Transverse colon (tissue), 4 donors: ENCODE measurements around the gene DST. TPM values are rescaled to one million over a fixed set of nuclear protein-coding genes. Genes with fewer than 3 reads are reported as not detected.
A peak's percentile ranks its signal among the peaks of the same experiment; 100 is the strongest.

Source experiments
- DNase-seq: peaks from one replicate; pipeline ENCODE4 v3.0.0-alpha.2; 2019
- H3K27ac ChIP-seq, 4 donors: fragments of 200-600 bp; sonication (generic); 2 replicates each; pipeline ENCODE4 v1.5.1; 2016 to 2018; ENCODE audit warnings: inconsistent platforms in 4 of 4
- H3K27me3 ChIP-seq: fragments of 200-600 bp; sonication (generic); 2 replicates; pipeline ENCODE4 v1.5.1; 2017; ENCODE audit warnings: inconsistent platforms
- H3K36me3 ChIP-seq, 4 donors: fragments of 200-600 bp; sonication (generic); 2 replicates each; pipeline ENCODE4 v1.5.1; 2017 to 2019; ENCODE audit warnings: inconsistent platforms in 4 of 4
- H3K4me1 ChIP-seq, 4 donors: fragments of 200-600 bp; sonication (generic); 2 replicates each; pipeline ENCODE4 v1.5.1; 2017 to 2020; ENCODE audit warnings: inconsistent platforms in 4 of 4
- H3K4me3 ChIP-seq, 4 donors: fragments of 200-600 bp; sonication (generic); 1 replicate in 1 of 4; 2 replicates in 3 of 4; pipeline versions ENCODE4 v1.5.1 to v1.6.1; 2017 to 2019; ENCODE audit warnings: inconsistent platforms in 4 of 4
- H3K9me3 ChIP-seq, 2 donors: fragments of 200-600 bp; sonication (generic); 2 replicates each; pipeline ENCODE4 v1.5.1; 2017 to 2019; ENCODE audit warnings: inconsistent platforms in 2 of 2
- EP300 ChIP-seq: sonication (generic); formaldehyde crosslinking; IDR thresholded peaks from one replicate; pipeline ENCODE4 v1.6.1; 2017; ENCODE audit warnings: antibody characterized with exemption, low read depth
- POLR2A ChIP-seq: fragments of 450-650 bp; IDR thresholded peaks from one replicate; pipeline ENCODE4 v1.6.1; 2016; ENCODE audit warnings: antibody characterized with exemption, mild to moderate bottlenecking, moderate library complexity
- POLR2AphosphoS5 ChIP-seq, 3 donors: sonication (generic); formaldehyde crosslinking; IDR thresholded peaks; one replicate each; pipeline ENCODE4 v1.6.1; 2016; ENCODE audit warnings: antibody characterized with exemption in 3 of 3
- WGBS, 2 donors: methylation state at CpG; one replicate each; pipeline ENCODE4 v1.1.5; 2018; ENCODE audit warnings: low coverage in 1 of 2; 5-methylcytosine and 5-hydroxymethylcytosine counted together
- in situ Hi-C, 4 donors: fragments of 200-750 bp; cut with MboI; loops; one replicate each; pipeline versions ENCODE4 v1.15.0 to v1.15.1; 2017; ENCODE audit warnings: low sequenced_read_pairs in 3 of 4, low pct_ligation_motif_present in 1 of 4, low pct_unique_long_range_greater_than_20kb in 1 of 4
- intact Hi-C: fragments of 100-400 bp; cut with DNase I; formaldehyde crosslinking; loops from one replicate; pipeline ENCODE4 v1.15.1; 2023; ENCODE audit warnings: low total_unique reads
- total RNA-seq, 4 donors: library from RNA; depleted of rRNA; stranded (reverse); fragments of >200 nt; gene quantifications; one replicate each; pipeline ENCODE4 v1.1.0, GENCODE V29; 2016
- TF ChIP-seq, protein P1 (sequence below), 5 experiments: fragments of 200-600 bp in 3 of 5; fragments of 450-650 bp in 2 of 5; sonication (generic) in 3 of 5; IDR thresholded peaks; 1 replicate in 2 of 5; 2 replicates in 3 of 5; pipeline ENCODE4 v1.5.1; 2016 to 2017; ENCODE audit warnings: antibody characterized with exemption in 5 of 5, inconsistent platforms in 3 of 5, mild to moderate bottlenecking in 2 of 5, moderate library complexity in 1 of 5

Gene DST
- total RNA-seq, 4 donors from 2014 or later, result 280 to 535 (median 428) TPM

DNA sequence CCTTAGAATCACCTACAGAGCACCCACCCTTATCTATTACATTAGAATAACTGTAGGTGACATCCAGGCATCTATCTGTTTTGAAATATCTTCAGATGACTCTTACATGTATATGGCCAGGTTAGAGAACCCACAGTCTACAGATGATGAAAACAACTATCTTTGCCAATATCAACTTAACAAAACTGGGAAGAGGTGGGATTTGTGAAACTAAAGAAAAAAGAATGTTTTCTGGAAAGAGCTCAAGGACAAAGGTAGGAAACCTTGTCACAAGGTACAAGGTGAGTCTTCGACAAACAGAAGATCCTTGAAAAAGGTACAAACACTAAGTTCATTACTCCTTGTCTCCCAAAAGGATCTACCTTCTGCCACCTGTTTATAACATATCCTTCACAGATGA, 47.0 kb upstream of the DST start:
- Histone ChIP-seq H3K36me3 (no peaks in the 10 kb centered on the region), H3K4me1 (peaks cover 7 to 90% (median 53%) of the 10 kb centered on the region in 4 donors), H3K27me3 (no peaks in the 10 kb centered on the region), H3K9me3 (no peaks in the 10 kb centered on the region), H3K4me3 (peak overlapping the region in 1 of 4 donors; percentile 46), H3K27ac (peak overlapping the region; percentile 87 to 93 (median 90))
- whole genome bisulfite sequencing, 2 donors, result 95 to 100% methylated on average over 1 of the region's 1 CpG
- intact Hi-C loops (no loop called here), in situ Hi-C loops (loop anchor here in 1 of 4 donors (10.0 kb wide), 1 partner anchor 45 kb away; the partner anchor contains the start of gene DST)
- DNase-seq, result no peak
- TF ChIP-seq POLR2A (no peak), POLR2AphosphoS5 (IDR thresholded peaks at IDR 0.05) (no peak), EP300 (no peak)
- TF ChIP-seq, protein P1, sequence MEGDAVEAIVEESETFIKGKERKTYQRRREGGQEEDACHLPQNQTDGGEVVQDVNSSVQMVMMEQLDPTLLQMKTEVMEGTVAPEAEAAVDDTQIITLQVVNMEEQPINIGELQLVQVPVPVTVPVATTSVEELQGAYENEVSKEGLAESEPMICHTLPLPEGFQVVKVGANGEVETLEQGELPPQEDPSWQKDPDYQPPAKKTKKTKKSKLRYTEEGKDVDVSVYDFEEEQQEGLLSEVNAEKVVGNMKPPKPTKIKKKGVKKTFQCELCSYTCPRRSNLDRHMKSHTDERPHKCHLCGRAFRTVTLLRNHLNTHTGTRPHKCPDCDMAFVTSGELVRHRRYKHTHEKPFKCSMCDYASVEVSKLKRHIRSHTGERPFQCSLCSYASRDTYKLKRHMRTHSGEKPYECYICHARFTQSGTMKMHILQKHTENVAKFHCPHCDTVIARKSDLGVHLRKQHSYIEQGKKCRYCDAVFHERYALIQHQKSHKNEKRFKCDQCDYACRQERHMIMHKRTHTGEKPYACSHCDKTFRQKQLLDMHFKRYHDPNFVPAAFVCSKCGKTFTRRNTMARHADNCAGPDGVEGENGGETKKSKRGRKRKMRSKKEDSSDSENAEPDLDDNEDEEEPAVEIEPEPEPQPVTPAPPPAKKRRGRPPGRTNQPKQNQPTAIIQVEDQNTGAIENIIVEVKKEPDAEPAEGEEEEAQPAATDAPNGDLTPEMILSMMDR (IDR thresholded peaks at IDR 0.05), result no peak

DNA sequence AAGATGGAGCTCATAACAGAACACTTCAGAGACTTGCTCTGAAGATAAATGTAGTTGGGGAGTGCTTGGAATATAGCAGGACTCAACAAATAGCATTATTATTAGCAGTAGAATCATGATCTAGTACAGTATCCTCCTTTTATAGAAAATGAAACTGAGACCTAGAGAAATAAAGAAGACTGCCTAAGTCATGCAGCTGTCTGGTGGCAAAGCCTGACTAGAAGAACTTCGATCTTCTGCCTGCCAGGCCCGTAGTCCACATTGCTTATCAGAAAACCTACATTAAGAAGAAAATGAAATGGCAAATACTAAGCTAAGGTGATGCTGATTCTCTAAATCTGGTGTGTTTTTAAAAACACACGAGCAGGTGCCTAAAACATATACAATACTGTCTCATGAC, 46.4 kb upstream of the DST start:
- no peaks in the 10 kb centered on the region for H3K27me3 ChIP-seq
- H3K4me3 ChIP-seq, result peak overlapping the region in 1 of 4 donors; percentile 46
- intact Hi-C loops (no loop called here), in situ Hi-C loops (no loop called here)
- TF ChIP-seq, protein P1 (IDR thresholded peaks at IDR 0.05), result no peak
- no peaks in the 10 kb centered on the region for H3K36me3 ChIP-seq
- peaks cover 11 to 90% (median 53%) of the 10 kb centered on the region in 4 donors for H3K4me1 ChIP-seq
- peak overlapping the region; percentile 87 to 93 (median 90) for H3K27ac ChIP-seq
- H3K9me3 ChIP-seq, result no peaks in the 10 kb centered on the region
- DNase-seq, result no peak
- 56 to 63% methylated on average over 3 of the region's 3 CpGs for WGBS, 2 donors

DNA sequence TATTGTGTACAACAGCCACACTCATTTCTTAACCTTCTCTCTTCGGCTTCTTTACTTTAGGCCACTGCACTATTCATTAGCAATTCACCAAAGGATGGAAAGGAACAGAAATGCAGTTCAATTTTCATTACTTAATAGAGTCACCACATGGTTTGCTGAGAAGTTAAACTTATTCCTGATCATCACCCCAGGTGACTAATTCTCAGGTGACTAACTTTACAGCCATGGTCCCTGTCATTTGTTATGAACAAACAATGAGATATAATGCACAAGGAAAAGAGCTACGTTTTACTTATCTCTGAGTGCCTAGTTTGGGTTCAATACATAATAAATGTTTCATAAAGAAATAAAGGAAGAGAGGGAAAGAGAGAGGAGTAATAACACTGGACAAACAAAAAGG, 45.8 kb upstream of the DST start:
- no peaks in the 10 kb centered on the region for H3K36me3 ChIP-seq
- H3K4me1 ChIP-seq, result peaks cover 11 to 89% (median 55%) of the 10 kb centered on the region in 4 donors
- intact Hi-C loops, result no loop called here
- no peaks in the 10 kb centered on the region for H3K27me3 ChIP-seq
- peak overlapping the region in 1 of 4 donors; percentile 46 for H3K4me3 ChIP-seq
- H3K27ac ChIP-seq, result peak overlapping the region; percentile 45 to 93 (median 90)
- no peaks in the 10 kb centered on the region for H3K9me3 ChIP-seq
- in situ Hi-C loops, result no loop called here
- DNase-seq, result no peak
- TF ChIP-seq POLR2AphosphoS5 (IDR thresholded peaks at IDR 0.05), result no peak
- TF ChIP-seq, protein P1 (IDR thresholded peaks at IDR 0.05), result no peak
- no peak for TF ChIP-seq EP300
- no peak for TF ChIP-seq POLR2A
- 59 to 61% methylated on average over 2 of the region's 2 CpGs for WGBS, 2 donors

DNA sequence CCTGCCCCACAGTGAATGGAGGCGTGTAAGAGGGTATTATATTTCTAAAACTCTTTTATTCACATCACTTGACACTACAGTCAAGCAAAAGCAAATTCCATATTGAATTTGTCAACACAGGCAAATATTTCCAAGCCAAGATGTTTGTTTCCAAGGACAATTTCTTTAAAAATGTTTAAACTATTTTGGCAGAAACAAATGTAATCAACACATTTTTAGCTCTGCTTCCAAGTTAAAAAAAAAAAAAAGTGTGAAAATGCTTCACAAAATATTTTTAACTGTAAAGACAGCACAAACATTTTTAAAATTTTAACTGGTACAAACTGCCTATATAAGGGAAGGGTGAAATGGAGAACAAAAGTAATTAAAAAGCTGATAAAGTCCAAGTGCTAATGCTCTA, 44.9 kb upstream of the DST start:
- TF ChIP-seq, protein P1 (IDR thresholded peaks at IDR 0.05), result no peak
- TF ChIP-seq POLR2A (no peak), POLR2AphosphoS5 (IDR thresholded peaks at IDR 0.05) (no peak), EP300 (no peak)
- Histone ChIP-seq H3K4me1 (peaks cover 11 to 83% (median 52%) of the 10 kb centered on the region in 4 donors), H3K27ac (peak overlapping the region in 2 of 4 donors; percentile 91 to 93), H3K27me3 (no peaks in the 10 kb centered on the region), H3K4me3 (peak overlapping the region in 1 of 4 donors; percentile 15), H3K36me3 (no peaks in the 10 kb centered on the region), H3K9me3 (no peaks in the 10 kb centered on the region)
- intact Hi-C loops, result no loop called here
- in situ Hi-C loops, result no loop called here
- no peak for DNase-seq
- 75 to 93% methylated on average over 1 of the region's 1 CpG for WGBS, 2 donors
